Epithelial cell of proximal tubule (primary cell): ENCODE measurements around the gene KCTD8. TPM values are rescaled to one million over a fixed set of nuclear protein-coding genes. Genes with fewer than 3 reads are reported as not detected.
"Not testable (repeated sequence)": the region's sequence is repeated elsewhere in the genome, so short reads cannot be mapped to it uniquely, and the experiment has no call there.

Source experiments
- DNase-seq: peaks from one replicate; pipeline ENCODE4 v3.0.0-alpha.2; 2011; ENCODE audit warnings: low read depth
- H3K4me3 ChIP-seq: 2 replicates; pipeline ENCODE4 v1.5.1; 2011; ENCODE audit warnings: low read depth, mild to moderate bottlenecking, low read length
- total RNA-seq: library from RNA; depleted of rRNA; stranded (reverse); fragments of >200 nt; gene quantifications from 2 replicates; pipeline ENCODE4 v1.2.3, GENCODE V29; 2015
- TF ChIP-seq, protein P1 (sequence below): conservative IDR thresholded peaks from 2 replicates; pipeline ENCODE4 v1.5.1; 2012; ENCODE audit warnings: low read depth, mild to moderate bottlenecking, low read length

Gene KCTD8
- total RNA-seq, 1 donor from 2014 or later = not detected

GRCh38 chr4:44228326-44228725 lies 220.3 kb downstream of the KCTD8 start:
- no peak for DNase-seq
- TF ChIP-seq, protein P1, sequence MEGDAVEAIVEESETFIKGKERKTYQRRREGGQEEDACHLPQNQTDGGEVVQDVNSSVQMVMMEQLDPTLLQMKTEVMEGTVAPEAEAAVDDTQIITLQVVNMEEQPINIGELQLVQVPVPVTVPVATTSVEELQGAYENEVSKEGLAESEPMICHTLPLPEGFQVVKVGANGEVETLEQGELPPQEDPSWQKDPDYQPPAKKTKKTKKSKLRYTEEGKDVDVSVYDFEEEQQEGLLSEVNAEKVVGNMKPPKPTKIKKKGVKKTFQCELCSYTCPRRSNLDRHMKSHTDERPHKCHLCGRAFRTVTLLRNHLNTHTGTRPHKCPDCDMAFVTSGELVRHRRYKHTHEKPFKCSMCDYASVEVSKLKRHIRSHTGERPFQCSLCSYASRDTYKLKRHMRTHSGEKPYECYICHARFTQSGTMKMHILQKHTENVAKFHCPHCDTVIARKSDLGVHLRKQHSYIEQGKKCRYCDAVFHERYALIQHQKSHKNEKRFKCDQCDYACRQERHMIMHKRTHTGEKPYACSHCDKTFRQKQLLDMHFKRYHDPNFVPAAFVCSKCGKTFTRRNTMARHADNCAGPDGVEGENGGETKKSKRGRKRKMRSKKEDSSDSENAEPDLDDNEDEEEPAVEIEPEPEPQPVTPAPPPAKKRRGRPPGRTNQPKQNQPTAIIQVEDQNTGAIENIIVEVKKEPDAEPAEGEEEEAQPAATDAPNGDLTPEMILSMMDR = no peak
- H3K4me3 ChIP-seq = no peak overlapping the region

GRCh38 chr4:44221407-44221806 lies 227.2 kb downstream of the KCTD8 start:
- TF ChIP-seq, protein P1 = no peak
- no peak for DNase-seq
- no peak overlapping the region for H3K4me3 ChIP-seq

GRCh38 chr4:44210750-44211149 lies 237.9 kb downstream of the KCTD8 start:
- no peak for DNase-seq

DNA sequence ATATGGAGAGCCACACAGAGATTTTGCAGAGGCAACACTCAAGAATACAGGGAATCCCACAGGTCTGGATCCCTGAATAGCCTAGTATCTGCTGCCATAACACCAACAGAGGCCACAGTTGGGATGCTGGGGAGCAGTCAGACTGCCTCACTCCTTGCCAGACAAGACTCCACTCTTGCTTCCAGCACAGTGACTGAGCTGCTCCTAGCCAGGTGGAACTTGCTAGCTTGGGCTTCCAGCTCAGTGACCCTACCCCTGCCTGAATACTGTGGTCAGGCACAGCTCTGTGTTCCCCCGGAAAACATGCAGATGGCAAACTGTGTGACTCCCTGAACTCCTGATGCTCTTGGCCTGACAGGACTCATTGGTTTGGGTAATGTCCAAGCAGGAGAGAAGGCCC lies 251.8 kb downstream of the KCTD8 start:
- TF ChIP-seq, protein P1 = no peak
- no peak overlapping the region for H3K4me3 ChIP-seq
- no peak for DNase-seq

More at GRCh38 chr4:44210750-44211149, 237.9 kb downstream of the KCTD8 start:
- TF ChIP-seq, protein P1 = no peak
- H3K4me3 ChIP-seq = no peak overlapping the region

GRCh38 chr4:44194365-44194764 lies 254.2 kb downstream of the KCTD8 start:
- no peak for DNase-seq
- H3K4me3 ChIP-seq = no peak overlapping the region
- TF ChIP-seq, protein P1 = no peak

GRCh38 chr4:44186850-44187246 lies 261.8 kb downstream of the KCTD8 start:
- DNase-seq = no peak
- TF ChIP-seq, protein P1 = no peak
- no peak overlapping the region for H3K4me3 ChIP-seq

- no peak for DNase-seq
- TF ChIP-seq, protein P1 = no peak
- H3K4me3 ChIP-seq = no peak overlapping the region
These were observed 262.3 kb downstream of the KCTD8 start for GRCh38 chr4:44186096-44186849.

DNA sequence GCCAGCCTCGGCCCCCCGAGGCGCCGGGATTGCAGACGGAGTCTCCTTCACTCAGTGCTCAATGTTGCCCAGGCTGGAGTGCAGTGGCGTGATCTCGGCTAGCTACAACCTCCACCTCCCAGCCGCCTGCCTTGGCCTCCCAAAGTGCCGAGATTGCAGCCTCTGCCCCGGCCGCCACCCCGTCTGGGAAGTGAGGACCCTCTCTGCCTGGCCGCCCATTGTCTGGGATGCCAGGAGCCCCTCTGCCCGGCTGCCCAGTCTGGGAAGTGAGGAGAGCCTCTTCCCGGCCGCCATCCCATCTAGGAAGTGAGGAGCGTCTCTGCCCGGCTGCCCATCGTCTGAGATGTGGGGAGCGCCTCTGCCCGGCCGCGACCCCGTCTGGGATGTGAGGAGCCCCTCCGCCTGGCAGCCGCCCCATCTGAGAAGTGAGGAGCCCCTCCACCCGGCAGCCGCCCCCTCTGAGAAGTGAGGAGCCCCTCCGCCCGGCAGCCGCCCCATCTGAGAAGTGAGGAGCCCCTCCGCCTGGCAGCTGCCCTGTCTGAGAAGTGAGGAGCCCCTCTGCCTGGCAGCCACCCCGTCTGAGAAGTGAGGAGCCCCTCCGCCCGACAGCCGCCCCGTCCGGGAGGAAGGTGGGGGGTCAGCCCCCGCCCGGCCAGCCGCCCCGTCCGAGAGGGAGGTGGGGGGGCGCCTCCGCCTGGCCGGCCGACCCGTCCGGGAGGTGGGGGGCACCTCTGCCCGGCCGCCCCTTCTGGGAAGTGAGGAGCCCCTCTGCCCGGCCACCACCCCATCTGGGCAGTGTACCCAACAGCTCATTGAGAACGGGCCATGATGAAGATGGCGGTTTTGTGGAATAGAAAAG lies 266.9 kb downstream of the KCTD8 start:
- H3K4me3 ChIP-seq, DNase-seq: not testable (repeated sequence)

- not testable (repeated sequence) for H3K4me3 ChIP-seq, DNase-seq
These were observed 280.8 kb downstream of the KCTD8 start for GRCh38 chr4:44167766-44168165.
